Left lung (tissue), 10 donors: ENCODE results near the gene HSF5. TPM values are rescaled to one million over a fixed set of nuclear protein-coding genes. Genes with fewer than 3 reads are reported as not detected.

Experiments
- ATAC-seq: fragments of 200-7000 bp; cut with Tn5 transposase; one replicate; pipeline ENCODE4 v1.9.1; 2020; ENCODE audit warnings: moderate library complexity
- DNase-seq, 4 donors: peaks; one replicate each; pipeline ENCODE4 v3.0.0-alpha.2; 2013 to 2020
- H3K27ac ChIP-seq, 2 donors: fragments of 200-600 bp; sonication (generic) in 1 of 2; one replicate each; pipeline versions ENCODE4 v1.5.0 to v1.8.0; 2020 to 2021
- H3K27me3 ChIP-seq, 2 donors: fragments of 200-600 bp; sonication (generic) in 1 of 2; one replicate each; pipeline versions ENCODE4 v1.5.0 to v1.8.0; 2020 to 2021
- H3K36me3 ChIP-seq, 2 donors: fragments of 200-600 bp; sonication (generic) in 1 of 2; one replicate each; pipeline versions ENCODE4 v1.5.0 to v1.8.0; 2020 to 2021
- H3K4me1 ChIP-seq, 2 donors: fragments of 200-600 bp; one replicate each; pipeline ENCODE4 v1.8.0; 2021
- H3K4me3 ChIP-seq, 2 donors: fragments of 200-600 bp; sonication (generic) in 1 of 2; one replicate each; pipeline versions ENCODE4 v1.5.0 to v1.8.0; 2020 to 2021; ENCODE audit warnings: mild to moderate bottlenecking in 1 of 2
- H3K9me3 ChIP-seq, 2 donors: fragments of 200-600 bp; sonication (generic) in 1 of 2; one replicate each; pipeline versions ENCODE4 v1.5.0 to v1.8.0; 2020 to 2021
- CTCF ChIP-seq, 2 donors: fragments of 200-600 bp; sonication (generic) in 1 of 2; IDR thresholded peaks; one replicate each; pipeline versions ENCODE4 v1.5.0 to v1.8.0; 2021; ENCODE audit warnings: antibody characterized with exemption in 2 of 2
- intact Hi-C, 2 donors: fragments of 100-400 bp; cut with DNase I; formaldehyde crosslinking; loops; one replicate each; pipeline versions ENCODE4 v1.11.2 to v1.14.2; 2022
- polyA plus RNA-seq, 6 donors: library from polyadenylated mRNA; unstranded; fragments of 120-200 nt; gene quantifications; one replicate each; pipeline ENCODE4 v1.2.1, GENCODE V29; 2013; ENCODE audit not compliant: insufficient read length in 6 of 6
- total RNA-seq, 2 donors: library from RNA; stranded (reverse); fragmentation: NEBNext Ultra II Directional; extraction: Animal tissue kit (Norgen Biotek cat#: 25700); gene quantifications; one replicate each; pipeline ENCODE4 v1.2.1, GENCODE V29; 2021
- donor health status: DM: no; HTN: yes; CAD: no.
- donor health status: DM: no; HTN: no; CAD: no.

Gene HSF5
- total and polyA plus RNA-seq, 8 donors: 0.08 to 0.15 (median 0.12) TPM

GRCh38 chr17:58382108-58382871, 105.9 kb downstream of the HSF5 start:
- no peak for ATAC-seq

GRCh38 chr17:58381124-58382035, 106.8 kb downstream of the HSF5 start:
- Histone ChIP-seq H3K27ac (peak overlapping the region in 1 of 2 donors; percentile 33), H3K36me3 (no peaks in the 10 kb centered on the region), H3K27me3 (no peaks in the 10 kb centered on the region), H3K4me1 (peaks cover 16 to 26% of the 10 kb centered on the region in 2 donors), H3K9me3 (no peaks in the 10 kb centered on the region), H3K4me3 (no peak overlapping the region)
- intact Hi-C loops: no loop called here
- DNase-seq (peak in 1 of 4 donors; percentile 63), ATAC-seq (peak; percentile 36)
- no peak for TF ChIP-seq CTCF (IDR thresholded peaks at IDR 0.05)

More at GRCh38 chr17:58382108-58382871, 105.9 kb downstream of the HSF5 start:
- Histone ChIP-seq H3K27ac (no peak overlapping the region), H3K4me3 (no peak overlapping the region), H3K36me3 (no peaks in the 10 kb centered on the region), H3K4me1 (peaks cover 16 to 22% of the 10 kb centered on the region in 2 donors), H3K27me3 (no peaks in the 10 kb centered on the region), H3K9me3 (no peaks in the 10 kb centered on the region)
- no peak for TF ChIP-seq CTCF (IDR thresholded peaks at IDR 0.05)
- no peak for DNase-seq
- intact Hi-C loops: no loop called here

GRCh38 chr17:58380207-58381123, 107.7 kb downstream of the HSF5 start:
- H3K27me3 ChIP-seq: no peaks in the 10 kb centered on the region
- H3K36me3 ChIP-seq: no peaks in the 10 kb centered on the region
- peak; percentile 60 for ATAC-seq
- intact Hi-C loops: no loop called here
- no peak overlapping the region for H3K4me3 ChIP-seq
- no peaks in the 10 kb centered on the region for H3K9me3 ChIP-seq
- peak overlapping the region in 1 of 2 donors; percentile 33 for H3K27ac ChIP-seq
- no peak for TF ChIP-seq CTCF (IDR thresholded peaks at IDR 0.05)
- DNase-seq: no peak
- peaks cover 16 to 26% of the 10 kb centered on the region in 2 donors for H3K4me1 ChIP-seq

GRCh38 chr17:58379511-58379824, 108.7 kb downstream of the HSF5 start:
- no peak for TF ChIP-seq CTCF (IDR thresholded peaks at IDR 0.05)
- no peak overlapping the region for H3K4me3 ChIP-seq
- no peaks in the 10 kb centered on the region for H3K27me3 ChIP-seq
- H3K9me3 ChIP-seq: no peaks in the 10 kb centered on the region
- H3K4me1 ChIP-seq: peaks cover 16 to 22% of the 10 kb centered on the region in 2 donors
- H3K27ac ChIP-seq: no peak overlapping the region
- no peak for DNase-seq
- no peak for ATAC-seq
- intact Hi-C loops: no loop called here
- no peaks in the 10 kb centered on the region for H3K36me3 ChIP-seq
